NCI-H82 treated with DMSO at 0.1 percent for 48 hours (cell line): ENCODE results near the gene FBXL20.

ENCODE experiments used
- DNase-seq: peaks from one replicate; lab custom pipeline; 2025; ENCODE audit not compliant: unreplicated experiment; lab: John Stamatoyannopoulos, UW

Gene FBXL20

DNA sequence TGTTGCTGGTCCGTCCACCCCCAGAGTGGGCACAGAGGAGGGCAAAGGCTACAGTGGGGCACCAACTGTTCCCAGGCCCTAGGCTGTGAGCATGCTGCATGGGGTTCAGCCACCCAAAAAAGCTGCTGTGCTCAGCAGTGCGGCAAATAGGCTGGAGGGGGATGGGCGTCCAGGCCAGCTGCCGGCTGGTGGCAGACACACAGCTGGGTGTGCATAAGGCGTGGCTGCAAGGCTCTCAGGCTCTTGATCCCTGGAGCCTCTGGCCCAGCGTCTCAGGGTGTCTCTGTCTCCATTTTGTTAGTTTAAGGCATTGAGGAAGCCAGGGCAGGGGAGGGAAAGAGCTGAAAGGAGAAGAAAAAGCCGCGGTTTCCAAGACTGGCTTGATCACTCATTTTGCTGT lies 192.5 kb downstream of the FBXL20 start:
- DNase-seq = peak; percentile 12

DNA sequence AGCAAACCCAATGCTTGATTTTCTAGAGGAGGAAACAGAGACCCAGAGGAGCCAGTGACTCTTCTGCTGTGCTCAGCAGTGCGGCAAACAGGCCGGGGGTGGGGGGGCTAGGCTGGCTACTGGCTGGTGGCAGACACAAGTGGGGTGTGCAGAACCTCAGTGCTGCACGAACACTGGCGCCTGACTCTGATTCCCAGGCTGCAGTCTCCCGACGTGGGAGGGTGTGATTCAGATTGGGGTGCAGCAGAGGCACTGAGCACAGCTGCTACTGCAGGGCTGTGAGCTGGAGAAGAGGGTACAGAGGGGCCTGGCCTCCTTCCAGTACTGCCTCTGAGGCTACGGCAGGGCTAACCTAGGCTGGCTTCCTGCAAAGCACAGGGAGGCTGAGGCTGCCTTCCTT lies 193.3 kb downstream of the FBXL20 start:
- no peak for DNase-seq

DNA sequence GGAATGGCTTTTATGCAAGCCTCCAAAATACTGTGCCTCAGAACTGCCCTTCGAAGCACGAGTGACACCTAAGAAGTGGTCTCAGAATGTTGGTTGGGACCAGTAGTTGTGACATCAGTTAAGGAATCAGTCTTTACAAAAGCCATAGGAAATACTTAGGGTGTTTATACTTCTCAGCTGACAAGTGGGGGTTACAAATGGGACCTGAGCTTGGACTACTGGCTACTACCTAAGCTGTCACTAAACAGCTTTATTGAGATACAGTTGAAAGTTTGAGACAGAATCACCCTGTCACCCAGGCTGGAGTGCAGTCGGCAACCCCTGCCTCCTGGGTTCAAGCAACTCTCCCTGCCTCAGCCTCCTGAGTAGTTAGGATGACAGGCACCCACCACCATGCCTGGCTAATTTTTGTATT lies 196.3 kb downstream of the FBXL20 start:
- DNase-seq = no peak

DNA sequence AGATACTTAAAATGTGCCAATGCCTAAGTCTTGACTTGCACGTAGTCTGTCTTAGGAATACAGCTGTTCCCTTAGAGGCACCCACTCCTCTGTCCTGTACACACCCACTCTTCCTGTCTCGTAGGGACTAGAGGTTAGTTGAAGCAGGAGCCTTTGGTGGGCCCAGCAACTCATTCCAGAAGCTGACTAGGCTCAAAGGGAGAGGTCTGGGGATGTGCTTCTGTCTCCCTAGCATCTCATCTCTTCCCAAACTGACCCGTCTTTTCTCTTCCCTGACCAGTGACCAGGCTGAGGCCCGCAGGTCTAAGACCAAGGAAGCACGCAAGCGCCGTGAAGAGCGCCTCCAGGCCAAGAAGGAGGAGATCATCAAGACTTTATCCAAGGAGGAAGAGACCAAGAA lies 197.2 kb downstream of the FBXL20 start:
- no peak for DNase-seq
